ENCODE results near the gene MORN5. TPM values are rescaled to one million over a fixed set of nuclear protein-coding genes. Genes with fewer than 3 reads are reported as not detected.

Gene MORN5
- total RNA-seq, 1 donor = not detected

GRCh38 chr9:122193651-122194050, 33.9 kb downstream of the MORN5 start:
- no peak for TF ChIP-seq CTCF (IDR thresholded peaks at IDR 0.05; ENCODE audit: insufficient read depth, low read length)
- no peak overlapping the region for H3K4me3 ChIP-seq (ENCODE audit: low read depth, low read length)
- no peak for DNase-seq (ENCODE audit: low read depth)

GRCh38 chr9:122195875-122196274, 36.2 kb downstream of the MORN5 start:
- H3K4me3 ChIP-seq (ENCODE audit: low read depth, low read length) = no peak overlapping the region
- DNase-seq (ENCODE audit: low read depth) = no peak
- no peak for TF ChIP-seq CTCF (IDR thresholded peaks at IDR 0.05; ENCODE audit: insufficient read depth, low read length)

- no peak for TF ChIP-seq CTCF (IDR thresholded peaks at IDR 0.05; ENCODE audit: insufficient read depth, low read length)
- no peak overlapping the region for H3K4me3 ChIP-seq (ENCODE audit: low read depth, low read length)
- DNase-seq (ENCODE audit: low read depth) = no peak
Measured at GRCh38 chr9:122197426-122197825, 37.7 kb downstream of the MORN5 start.

- TF ChIP-seq CTCF (IDR thresholded peaks at IDR 0.05; ENCODE audit: insufficient read depth, low read length) = no peak
- DNase-seq (ENCODE audit: low read depth) = no peak
- no peak overlapping the region for H3K4me3 ChIP-seq (ENCODE audit: low read depth, low read length)
Measured at GRCh38 chr9:122197882-122198281, 38.2 kb downstream of the MORN5 start.

- no peak for TF ChIP-seq CTCF (IDR thresholded peaks at IDR 0.05; ENCODE audit: insufficient read depth, low read length)
- DNase-seq (ENCODE audit: low read depth) = peak; percentile 59
Measured at GRCh38 chr9:122200960-122201595, 41.4 kb downstream of the MORN5 start.

GRCh38 chr9:122201641-122202040, 41.9 kb downstream of the MORN5 start:
- H3K4me3 ChIP-seq (ENCODE audit: low read depth, low read length) = no peak overlapping the region
- TF ChIP-seq CTCF (IDR thresholded peaks at IDR 0.05; ENCODE audit: insufficient read depth, low read length) = no peak
- peak; percentile 26 for DNase-seq (ENCODE audit: low read depth)

More at GRCh38 chr9:122200960-122201595, 41.4 kb downstream of the MORN5 start:
- no peak overlapping the region for H3K4me3 ChIP-seq (ENCODE audit: low read depth, low read length)

GRCh38 chr9:122202111-122202510, 42.4 kb downstream of the MORN5 start:
- no peak for DNase-seq (ENCODE audit: low read depth)
- TF ChIP-seq CTCF (IDR thresholded peaks at IDR 0.05; ENCODE audit: insufficient read depth, low read length) = no peak
- no peak overlapping the region for H3K4me3 ChIP-seq (ENCODE audit: low read depth, low read length)

All from fibroblast of the aortic adventitia (primary cell).